ENCODE data around the gene ZRANB3.

Gene ZRANB3

DNA sequence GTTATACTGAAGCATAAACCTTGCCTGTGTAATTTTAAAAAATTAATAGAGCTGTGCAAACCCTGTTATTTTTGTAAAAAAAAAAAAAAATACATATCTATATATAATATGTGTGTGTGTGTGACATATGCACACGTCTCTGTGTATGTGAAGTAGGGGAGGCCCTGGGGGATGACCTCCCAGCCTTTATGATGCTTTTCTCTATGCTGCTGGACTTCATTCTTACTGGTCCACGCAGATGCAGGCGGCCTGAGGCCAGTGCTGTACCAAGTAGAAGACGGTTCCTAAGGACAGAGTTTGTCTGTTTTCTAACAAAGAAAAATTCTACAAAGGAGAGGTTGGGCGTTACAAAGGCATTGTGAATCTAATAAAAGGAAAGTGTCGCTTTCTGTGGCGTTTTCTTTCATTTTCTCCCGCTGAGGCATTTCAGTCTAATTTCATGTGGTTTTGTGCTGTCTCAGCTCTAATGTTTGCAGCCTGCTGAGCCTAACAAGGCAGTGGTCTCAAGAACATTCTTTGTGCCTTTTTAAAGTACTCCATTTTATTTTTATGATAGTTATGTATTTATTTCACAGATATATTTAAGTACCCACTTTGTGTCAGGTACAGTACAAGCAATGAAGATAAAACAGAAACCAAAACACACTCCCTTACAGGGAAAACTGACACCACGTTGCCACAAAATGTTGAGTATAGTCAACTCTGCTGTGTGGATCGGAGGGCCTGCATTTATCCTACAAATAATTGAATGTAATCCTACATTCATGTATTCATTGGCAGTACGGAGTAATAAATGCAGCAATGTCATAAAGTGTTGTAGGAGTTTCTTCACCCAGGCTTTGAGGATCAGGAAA lies 360.9 kb downstream of the ZRANB3 start:
- Histone ChIP-seq H3K36me3 (ENCODE audit: control insufficient read depth in 2 of 2, insufficient read depth in 1 of 2, low read length in 2 of 2) (peaks cover 25 to 74% of the 10 kb centered on the region in 2 experiments), H3K27ac (ENCODE audit: extremely low read depth, low read depth, low read length) (no peak overlapping the region), H3K9me3 (ENCODE audit: control insufficient read depth, insufficient read depth, low read depth, low read length) (no peaks in the 10 kb centered on the region), H3K4me1 (ENCODE audit: control insufficient read depth, insufficient read depth, low read length) (no peaks in the 10 kb centered on the region), H3K4me3 (ENCODE audit: low read depth, low read length) (no peak overlapping the region)
- TF ChIP-seq ZNF768 (tag by site-specific recombination; IDR thresholded peaks at IDR 0.05) (no peak), ZNF426 (tag by site-specific recombination; IDR thresholded peaks at IDR 0.05) (no peak), ZNF133 (tag by site-specific recombination; IDR thresholded peaks at IDR 0.05) (no peak), ZBTB8A (tag by site-specific recombination; IDR thresholded peaks at IDR 0.05) (no peak), ZNF341 (tag by site-specific recombination; IDR thresholded peaks at IDR 0.05; ENCODE audit: low read depth) (no peak), ZEB2 (tag by site-specific recombination; IDR thresholded peaks at IDR 0.05) (no peak), ZNF184 (tag by site-specific recombination; IDR thresholded peaks at IDR 0.05) (no peak), ZNF248 (tag by site-specific recombination; IDR thresholded peaks at IDR 0.05) (no peak), PRDM4 (tag by site-specific recombination; IDR thresholded peaks at IDR 0.05) (no peak)
- TF ChIP-seq, protein P1, sequence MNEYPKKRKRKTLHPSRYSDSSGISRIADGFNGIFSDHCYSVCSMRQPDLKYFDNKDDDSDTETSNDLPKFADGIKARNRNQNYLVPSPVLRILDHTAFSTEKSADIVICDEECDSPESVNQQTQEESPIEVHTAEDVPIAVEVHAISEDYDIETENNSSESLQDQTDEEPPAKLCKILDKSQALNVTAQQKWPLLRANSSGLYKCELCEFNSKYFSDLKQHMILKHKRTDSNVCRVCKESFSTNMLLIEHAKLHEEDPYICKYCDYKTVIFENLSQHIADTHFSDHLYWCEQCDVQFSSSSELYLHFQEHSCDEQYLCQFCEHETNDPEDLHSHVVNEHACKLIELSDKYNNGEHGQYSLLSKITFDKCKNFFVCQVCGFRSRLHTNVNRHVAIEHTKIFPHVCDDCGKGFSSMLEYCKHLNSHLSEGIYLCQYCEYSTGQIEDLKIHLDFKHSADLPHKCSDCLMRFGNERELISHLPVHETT (tag by site-specific recombination; IDR thresholded peaks at IDR 0.05), result no peak
- CTCF ChIA-PET, result no interaction called here
- POLR2A ChIA-PET, result no interaction called here

GRCh38 chr2:135168204-135168856 lies 362.7 kb downstream of the ZRANB3 start:
- Histone ChIP-seq H3K36me3 (ENCODE audit: control insufficient read depth in 2 of 2, insufficient read depth in 1 of 2, low read length in 2 of 2) (peaks cover 25 to 84% of the 10 kb centered on the region in 2 experiments), H3K27ac (ENCODE audit: extremely low read depth, low read depth, low read length) (no peak overlapping the region), H3K4me1 (ENCODE audit: control insufficient read depth, insufficient read depth, low read length) (no peaks in the 10 kb centered on the region), H3K4me3 (ENCODE audit: low read depth, low read length) (no peak overlapping the region), H3K9me3 (ENCODE audit: control insufficient read depth, insufficient read depth, low read depth, low read length) (no peaks in the 10 kb centered on the region)
- CTCF ChIA-PET, result interaction anchor here (0.5 kb wide), 1 partner anchor 15 kb away, joined by 3 read pairs; no protein-coding TSS in a partner anchor
- TF ChIP-seq ZNF768 (tag by site-specific recombination; IDR thresholded peaks at IDR 0.05) (no peak), ZSCAN23 (tag by site-specific recombination; IDR thresholded peaks at IDR 0.05) (no peak), ZNF510 (tag by site-specific recombination; IDR thresholded peaks at IDR 0.05; ENCODE audit: insufficient replicate concordance) (no peak), PRDM2 (tag by site-specific recombination; IDR thresholded peaks at IDR 0.05; ENCODE audit: borderline replicate concordance) (no peak)
- POLR2A ChIA-PET, result no interaction called here
